ENCODE data around the gene DIP2B.
"Not testable (repeated sequence)": the region's sequence is repeated elsewhere in the genome, so short reads cannot be mapped to it uniquely, and the experiment has no call there.

DIP2B gene

GRCh38 chr12:50679612-50680011, 174.8 kb downstream of the DIP2B start:
- no peak for DNase-seq (ENCODE audit: low read depth)

- not testable (repeated sequence) for DNase-seq (ENCODE audit: low read depth)
Measured at GRCh38 chr12:50681064-50681463, 176.3 kb downstream of the DIP2B start.

GRCh38 chr12:50685641-50686040, 180.9 kb downstream of the DIP2B start:
- DNase-seq (ENCODE audit: low read depth), result no peak

GRCh38 chr12:50686406-50686805, 181.6 kb downstream of the DIP2B start:
- DNase-seq (ENCODE audit: low read depth), result no peak

GRCh38 chr12:50686976-50687375, 182.2 kb downstream of the DIP2B start:
- no peak for DNase-seq (ENCODE audit: low read depth)

GRCh38 chr12:50689437-50689836, 184.7 kb downstream of the DIP2B start:
- DNase-seq (ENCODE audit: low read depth), result no peak

- no peak for DNase-seq (ENCODE audit: low read depth)
Measured at GRCh38 chr12:50690925-50691324, 186.1 kb downstream of the DIP2B start.

GRCh38 chr12:50695961-50696360, 191.2 kb downstream of the DIP2B start:
- no peak for DNase-seq (ENCODE audit: low read depth)

- no peak for DNase-seq (ENCODE audit: low read depth)
Measured at GRCh38 chr12:50696931-50697330, 192.1 kb downstream of the DIP2B start.

GRCh38 chr12:50699154-50699553, 194.4 kb downstream of the DIP2B start:
- DNase-seq (ENCODE audit: low read depth), result no peak

GRCh38 chr12:50699940-50700339, 195.2 kb downstream of the DIP2B start:
- DNase-seq (ENCODE audit: low read depth), result no peak

GRCh38 chr12:50706606-50707005, 201.8 kb downstream of the DIP2B start:
- DNase-seq (ENCODE audit: low read depth), result no peak

GRCh38 chr12:50707396-50707795, 202.6 kb downstream of the DIP2B start:
- no peak for DNase-seq (ENCODE audit: low read depth)

GRCh38 chr12:50708631-50709030, 203.8 kb downstream of the DIP2B start:
- no peak for DNase-seq (ENCODE audit: low read depth)

- DNase-seq (ENCODE audit: low read depth), result no peak
Measured at GRCh38 chr12:50711121-50711520, 206.3 kb downstream of the DIP2B start.

GRCh38 chr12:50715174-50715573, 210.4 kb downstream of the DIP2B start:
- no peak for DNase-seq (ENCODE audit: low read depth)

- DNase-seq (ENCODE audit: low read depth), result no peak
Measured at GRCh38 chr12:50718760-50719159, 214.0 kb downstream of the DIP2B start.

GRCh38 chr12:50720085-50720484, 215.3 kb downstream of the DIP2B start:
- DNase-seq (ENCODE audit: low read depth), result no peak

GRCh38 chr12:50720501-50720900, 215.7 kb downstream of the DIP2B start:
- no peak for DNase-seq (ENCODE audit: low read depth)

- DNase-seq (ENCODE audit: low read depth), result no peak
Measured at GRCh38 chr12:50723865-50724264, 219.1 kb downstream of the DIP2B start.

GRCh38 chr12:50725011-50725942, 220.5 kb downstream of the DIP2B start:
- DNase-seq (ENCODE audit: low read depth), result no peak

- DNase-seq (ENCODE audit: low read depth), result no peak
Measured at GRCh38 chr12:50727466-50727865, 222.7 kb downstream of the DIP2B start.

- no peak for DNase-seq (ENCODE audit: low read depth)
Measured at GRCh38 chr12:50728417-50728816, 223.6 kb downstream of the DIP2B start.

- no peak for DNase-seq (ENCODE audit: low read depth)
Measured at GRCh38 chr12:50728841-50729240, 224.1 kb downstream of the DIP2B start.
